ENCODE data around the gene SERINC1.

- TF ChIP-seq CTCF (conservative IDR thresholded peaks at IDR 0.05; ENCODE audit: low read depth, low read length) (peak; percentile 85), MXI1 (IDR thresholded peaks at IDR 0.05; ENCODE audit: borderline replicate concordance, low read depth, low read length) (no peak), CEBPB (IDR thresholded peaks at IDR 0.05; ENCODE audit: low read depth, low read length) (no peak), SMC3 (IDR thresholded peaks at IDR 0.05; ENCODE audit: low read depth, low read length) (peak; percentile 56), MAZ (IDR thresholded peaks at IDR 0.05; ENCODE audit: borderline replicate concordance, low read depth, low read length) (no peak), POLR2A (IDR thresholded peaks at IDR 0.05; ENCODE audit: low read depth, low read length) (no peak), USF2 (IDR thresholded peaks at IDR 0.05; ENCODE audit: low read depth, low read length) (no peak)
These were observed 20.4 kb upstream of the SERINC1 start for GRCh38 chr6:122491919-122492555.
